MM.1S (cell line): ENCODE measurements around the gene SRSF11.

Experiments
- CTCF ChIP-seq: fragments of 300-600 bp; sonication (generic); IDR thresholded peaks from 2 replicates; pipeline ENCODE4 v1.5.1; 2016; ENCODE audit warnings: antibody characterized with exemption, low read length, mixed read lengths
- EZH2 ChIP-seq: fragments of 300-600 bp; sonication (generic); optimal IDR thresholded peaks from 2 replicates; pipeline ENCODE3; 2017; ENCODE audit warnings: low read depth, mild to moderate bottlenecking, antibody characterized with exemption, low read length, mixed read lengths
- EZH2phosphoT487 ChIP-seq: fragments of 300-600 bp; sonication (generic); IDR thresholded peaks from 2 replicates; pipeline ENCODE4 v1.6.1; 2018; ENCODE audit warnings: antibody characterized with exemption, low read length

- TF ChIP-seq CTCF (no peak), EZH2 (no peak), EZH2phosphoT487 (no peak)
Observed at GRCh38 chr1:70188522-70188921, 32.7 kb upstream of the SRSF11 start.
